GM12892 (cell line): ENCODE data around the gene PPIE.

ENCODE experiments used
- POLR2A ChIP-seq: IDR thresholded peaks from 2 replicates; pipeline ENCODE4 v1.6.1; 2011; ENCODE audit warnings: low read depth, low read length, control low read depth
- TAF1 ChIP-seq: IDR thresholded peaks from 2 replicates; pipeline ENCODE4 v1.6.1; 2011; ENCODE audit warnings: low read depth, mild to moderate bottlenecking, control low read depth, low read length, borderline replicate concordance

GRCh38 chr1:39802496-39803260 is 64.0 kb downstream of the PPIE start:
- TF ChIP-seq POLR2A, result no peak
- no peak for TF ChIP-seq TAF1
